AG04450 (cell line): ENCODE results near the gene SDHA. TPM values are rescaled to one million over a fixed set of nuclear protein-coding genes. Genes with fewer than 3 reads are reported as not detected.

ENCODE experiments used
- CTCF ChIA-PET: fragments of 300-600, 350-600 bp; formaldehyde crosslinking; extraction: SDS; loops from one replicate; lab custom pipeline; 2022; ENCODE audit warnings: antibody characterized with exemption, inconsistent platforms; lab: Charles Lee
- POLR2A ChIA-PET: fragments of 350-600 bp; formaldehyde crosslinking; extraction: SDS; loops from one replicate; lab custom pipeline; 2021; ENCODE audit warnings: antibody characterized with exemption, inconsistent platforms; lab: Yijun Ruan, JAX
- DNase-seq: peaks from one replicate; pipeline ENCODE4 v3.0.0-alpha.2; 2011; ENCODE audit warnings: low read depth, low spot score
- H3K27ac ChIP-seq: one replicate; pipeline ENCODE4 v1.5.1; 2012; ENCODE audit warnings: low read depth, low read length, control low read depth
- H3K27me3 ChIP-seq: one replicate; pipeline ENCODE4 v1.6.0; 2012; ENCODE audit warnings: low read length; ENCODE audit not compliant: control insufficient read depth, insufficient read depth
- H3K4me3 ChIP-seq: 2 replicates; pipeline ENCODE4 v1.5.1; 2011; ENCODE audit warnings: mild to moderate bottlenecking, low read depth, low read length, control low read depth
- H3K9me3 ChIP-seq: 2 replicates; pipeline ENCODE4 v1.5.1; 2012; ENCODE audit warnings: low read length; ENCODE audit not compliant: control insufficient read depth, insufficient read depth
- polyA plus RNA-seq: library from polyadenylated mRNA; depleted of rRNA; stranded (reverse); fragments of >200 nt; gene quantifications from 2 replicates; pipeline ENCODE4 v1.2.3, GENCODE V29; 2011
- TF ChIP-seq, protein P1 (sequence below): IDR thresholded peaks from 2 replicates; pipeline ENCODE4 v1.5.1; 2011; ENCODE audit warnings: low read depth, low read length, control low read depth, inconsistent platforms

SDHA gene
- polyA plus RNA-seq, 1 experiment, result 116 TPM

DNA sequence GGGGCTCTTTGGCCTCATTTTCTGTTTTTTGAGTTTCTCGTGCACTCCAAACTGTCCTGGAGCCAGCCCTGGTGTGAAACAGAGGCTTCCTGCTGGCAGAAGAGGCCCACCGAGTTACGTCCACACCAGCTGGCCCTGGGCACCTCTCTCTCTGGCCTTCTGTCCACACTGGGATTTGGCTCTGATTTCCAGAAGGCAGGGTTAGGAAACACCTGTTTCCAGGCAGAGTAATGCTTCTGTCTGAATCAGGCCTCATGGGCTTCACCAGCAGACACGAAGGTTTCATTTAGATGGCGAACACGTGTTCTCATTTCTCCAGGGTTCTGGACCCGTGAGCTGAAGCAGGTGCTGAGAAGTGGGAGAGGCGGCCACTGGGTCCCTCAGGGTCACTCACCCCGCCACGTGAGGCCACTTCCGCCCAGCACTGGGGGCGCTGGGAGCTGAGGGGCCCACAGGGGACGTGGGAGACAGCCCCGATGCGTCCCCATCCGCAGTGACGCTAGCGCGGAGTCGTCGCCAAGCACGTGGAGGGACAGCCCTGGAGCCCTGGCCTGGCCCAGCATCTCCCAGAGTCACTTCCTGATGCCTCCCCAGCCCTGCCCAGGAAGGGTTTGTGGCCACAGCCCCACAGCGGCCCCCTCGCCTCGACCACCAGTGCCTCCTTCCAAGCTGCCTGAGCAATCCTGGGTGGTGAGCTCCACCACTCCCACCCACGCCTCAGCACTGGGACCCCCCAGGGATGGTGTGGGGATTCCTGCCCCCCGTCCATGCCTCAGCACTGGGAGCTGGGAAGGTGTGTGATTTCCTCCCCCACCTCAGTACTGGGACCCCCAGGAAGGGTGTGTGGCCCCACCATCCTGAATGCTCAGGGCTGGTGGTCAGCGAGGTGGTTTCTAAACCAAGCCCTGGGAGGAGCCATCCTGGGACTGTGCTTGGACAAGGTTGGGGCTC is 31.8 kb upstream of the SDHA start:
- ChIA-PET POLR2A (no interaction called here), CTCF (interaction anchor here (0.5 kb wide), 1 partner anchor 85 kb away, joined by 4 read pairs; no protein-coding TSS in a partner anchor)
- TF ChIP-seq, protein P1, sequence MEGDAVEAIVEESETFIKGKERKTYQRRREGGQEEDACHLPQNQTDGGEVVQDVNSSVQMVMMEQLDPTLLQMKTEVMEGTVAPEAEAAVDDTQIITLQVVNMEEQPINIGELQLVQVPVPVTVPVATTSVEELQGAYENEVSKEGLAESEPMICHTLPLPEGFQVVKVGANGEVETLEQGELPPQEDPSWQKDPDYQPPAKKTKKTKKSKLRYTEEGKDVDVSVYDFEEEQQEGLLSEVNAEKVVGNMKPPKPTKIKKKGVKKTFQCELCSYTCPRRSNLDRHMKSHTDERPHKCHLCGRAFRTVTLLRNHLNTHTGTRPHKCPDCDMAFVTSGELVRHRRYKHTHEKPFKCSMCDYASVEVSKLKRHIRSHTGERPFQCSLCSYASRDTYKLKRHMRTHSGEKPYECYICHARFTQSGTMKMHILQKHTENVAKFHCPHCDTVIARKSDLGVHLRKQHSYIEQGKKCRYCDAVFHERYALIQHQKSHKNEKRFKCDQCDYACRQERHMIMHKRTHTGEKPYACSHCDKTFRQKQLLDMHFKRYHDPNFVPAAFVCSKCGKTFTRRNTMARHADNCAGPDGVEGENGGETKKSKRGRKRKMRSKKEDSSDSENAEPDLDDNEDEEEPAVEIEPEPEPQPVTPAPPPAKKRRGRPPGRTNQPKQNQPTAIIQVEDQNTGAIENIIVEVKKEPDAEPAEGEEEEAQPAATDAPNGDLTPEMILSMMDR, result no peak
- DNase-seq, result no peak
- H3K9me3 ChIP-seq, result no peaks in the 10 kb centered on the region; the same call in 1 of the 2 replicates
- no peak overlapping the region for H3K27ac ChIP-seq
- no peak overlapping the region for H3K4me3 ChIP-seq
- peaks cover 12% of the 10 kb centered on the region for H3K27me3 ChIP-seq

- POLR2A ChIA-PET, result no interaction called here
- CTCF ChIA-PET, result interaction anchor here (1.6 kb wide), 1 partner anchor 8 kb away, joined by 7 read pairs; no protein-coding TSS in a partner anchor
- TF ChIP-seq, protein P1, result no peak
Observed at GRCh38 chr5:187042-187431, 31.1 kb upstream of the SDHA start.

GRCh38 chr5:187617-188451 is 30.3 kb upstream of the SDHA start:
- no peak overlapping the region for H3K27ac ChIP-seq
- ChIA-PET CTCF (interaction anchor here (0.6 to 2.2 kb wide), 21 partner anchors 9 to 243 kb away, joined by 3 to 13 read pairs (median 3); partner anchors contain the start of genes CCDC127 and SDHA), POLR2A (interaction anchor here (0.9 kb wide), 1 partner anchor 83 kb away, joined by 3 read pairs; the partner anchor contains the start of gene PDCD6)
- no peak for DNase-seq
- no peak overlapping the region for H3K4me3 ChIP-seq
- H3K9me3 ChIP-seq, result no peaks in the 10 kb centered on the region; the same call in 1 of the 2 replicates
- TF ChIP-seq, protein P1, result no peak
- peaks cover 14% of the 10 kb centered on the region for H3K27me3 ChIP-seq

More at GRCh38 chr5:187042-187431, 31.1 kb upstream of the SDHA start:
- DNase-seq, result no peak
- peaks cover 14% of the 10 kb centered on the region for H3K27me3 ChIP-seq
- H3K27ac ChIP-seq, result no peak overlapping the region
- no peaks in the 10 kb centered on the region; the same call in 1 of the 2 replicates for H3K9me3 ChIP-seq
- no peak overlapping the region for H3K4me3 ChIP-seq

GRCh38 chr5:188488-189481 is 29.3 kb upstream of the SDHA start:
- Histone ChIP-seq H3K9me3 (no peaks in the 10 kb centered on the region; the same call in 1 of the 2 replicates), H3K27ac (no peak overlapping the region), H3K27me3 (peaks cover 14% of the 10 kb centered on the region), H3K4me3 (0 out of 2 replicates have a peak overlapping the region, but pooled peaks have one; percentile 12)
- peak; percentile 46 for DNase-seq
- TF ChIP-seq, protein P1, result peak; percentile 90
- ChIA-PET POLR2A (interaction anchor here (0.9 kb wide), 1 partner anchor 82 kb away, joined by 3 read pairs; the partner anchor contains the start of gene PDCD6), CTCF (interaction anchor here (0.6 to 2.2 kb wide), 21 partner anchors 10 to 242 kb away, joined by 3 to 13 read pairs (median 3); partner anchors contain the start of genes CCDC127 and SDHA)
